ENCODE results near the gene AGAP1. TPM values are rescaled to one million over a fixed set of nuclear protein-coding genes. Genes with fewer than 3 reads are reported as not detected.

Gene AGAP1
- total RNA-seq, 1 donor from 2014 or later = 39.4 TPM

DNA sequence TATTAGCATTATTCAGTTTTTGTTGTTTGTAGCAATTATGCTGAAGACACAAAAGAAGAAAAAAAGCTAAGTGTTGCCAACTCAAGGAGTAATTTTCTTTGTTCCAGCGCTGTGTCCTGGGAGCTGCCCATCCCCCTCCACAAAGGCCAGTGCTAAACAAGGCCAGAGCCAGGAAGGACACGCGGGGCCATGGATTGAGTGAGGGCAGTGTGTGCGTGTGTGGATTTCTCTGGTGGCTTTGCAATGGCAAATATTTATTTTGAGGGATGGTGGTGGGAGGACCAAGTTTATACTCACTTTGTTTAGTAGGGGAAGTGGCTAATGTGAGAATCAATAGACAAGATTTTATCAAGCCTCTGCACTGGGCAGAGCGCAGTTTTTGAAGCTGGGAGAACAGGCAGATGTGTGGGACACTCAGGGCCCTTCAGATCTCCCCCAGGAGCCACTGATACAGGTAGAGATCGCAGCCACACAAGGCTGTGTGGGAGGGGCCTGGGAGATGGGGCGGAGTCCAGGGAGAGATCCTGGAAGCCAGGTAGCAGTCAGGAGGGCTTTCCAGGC is 11.4 kb downstream of the AGAP1 start:
- peak overlapping the region; percentile 4 for H3K4me3 Mint-ChIP-seq (ENCODE audit: unreplicated experiment)
- Histone ChIP-seq H3K79me2 (ENCODE audit: insufficient read depth, low read length) (peaks cover 62% of the 10 kb centered on the region), H3K4me3 (ENCODE audit: insufficient read depth, low read depth, low read length) (no peak overlapping the region), H3K27me3 (ENCODE audit: insufficient read depth, low read length) (no peaks in the 10 kb centered on the region), H3K9ac (ENCODE audit: low read length) (no peak overlapping the region), H3K4me1 (ENCODE audit: insufficient read depth, low read length) (peaks cover 13% of the 10 kb centered on the region), H2AFZ (ENCODE audit: low read depth, low read length) (no peak overlapping the region), H4K20me1 (ENCODE audit: insufficient read depth, low read length) (peaks cover 64% of the 10 kb centered on the region), H3K9me3 (ENCODE audit: insufficient read depth, low read depth, low read length) (no peaks in the 10 kb centered on the region), H3K36me3 (ENCODE audit: insufficient read depth, low read length) (no peaks in the 10 kb centered on the region), H3K27ac (ENCODE audit: low read depth, low read length) (no peak overlapping the region), H3K4me2 (ENCODE audit: low read length) (no peak overlapping the region)
- FAIRE-seq = no peak
- H3K9me3 Mint-ChIP-seq (ENCODE audit: unreplicated experiment) = no peaks in the 10 kb centered on the region
- H3K36me3 Mint-ChIP-seq (ENCODE audit: low read depth, unreplicated experiment) = peaks cover 7% of the 10 kb centered on the region
- peak overlapping the region; percentile 60 for H3K27ac Mint-ChIP-seq (ENCODE audit: unreplicated experiment)
- H3K27me3 Mint-ChIP-seq (ENCODE audit: low read depth, unreplicated experiment) = no peaks in the 10 kb centered on the region
- peaks cover 51% of the 10 kb centered on the region for H3K4me1 Mint-ChIP-seq (ENCODE audit: low read depth, unreplicated experiment)
- DNase-seq (ENCODE audit: low read depth) = no peak
- TF ChIP-seq CTCF (IDR thresholded peaks at IDR 0.05; ENCODE audit: insufficient read depth, low read depth, low read length) = no peak
- no peak for TF ChIP-seq EZH2 (IDR thresholded peaks at IDR 0.05; ENCODE audit: insufficient read depth, low read length)

GRCh38 chr2:235506291-235506996 is 12.6 kb downstream of the AGAP1 start:
- Histone ChIP-seq H3K36me3 (ENCODE audit: insufficient read depth, low read length) (no peaks in the 10 kb centered on the region), H3K9me3 (ENCODE audit: insufficient read depth, low read depth, low read length) (no peaks in the 10 kb centered on the region), H3K4me2 (ENCODE audit: low read length) (no peak overlapping the region), H3K79me2 (ENCODE audit: insufficient read depth, low read length) (peaks cover 63% of the 10 kb centered on the region), H2AFZ (ENCODE audit: low read depth, low read length) (no peak overlapping the region), H3K4me3 (ENCODE audit: insufficient read depth, low read depth, low read length) (no peak overlapping the region), H3K4me1 (ENCODE audit: insufficient read depth, low read length) (peaks cover 13% of the 10 kb centered on the region), H4K20me1 (ENCODE audit: insufficient read depth, low read length) (peaks cover 63% of the 10 kb centered on the region), H3K27me3 (ENCODE audit: insufficient read depth, low read length) (no peaks in the 10 kb centered on the region), H3K9ac (ENCODE audit: low read length) (no peak overlapping the region), H3K27ac (ENCODE audit: low read depth, low read length) (no peak overlapping the region)
- peaks cover 8% of the 10 kb centered on the region for H3K36me3 Mint-ChIP-seq (ENCODE audit: low read depth, unreplicated experiment)
- no peaks in the 10 kb centered on the region for H3K27me3 Mint-ChIP-seq (ENCODE audit: low read depth, unreplicated experiment)
- peak overlapping the region; percentile 58 for H3K27ac Mint-ChIP-seq (ENCODE audit: unreplicated experiment)
- H3K4me1 Mint-ChIP-seq (ENCODE audit: low read depth, unreplicated experiment) = peaks cover 46% of the 10 kb centered on the region
- DNase-seq (ENCODE audit: low read depth) = no peak
- no peak overlapping the region for H3K4me3 Mint-ChIP-seq (ENCODE audit: unreplicated experiment)
- H3K9me3 Mint-ChIP-seq (ENCODE audit: unreplicated experiment) = no peaks in the 10 kb centered on the region
- no peak for FAIRE-seq
- TF ChIP-seq EZH2 (IDR thresholded peaks at IDR 0.05; ENCODE audit: insufficient read depth, low read length) = no peak
- TF ChIP-seq CTCF (IDR thresholded peaks at IDR 0.05; ENCODE audit: insufficient read depth, low read depth, low read length) = no peak
